Sigmoid colon (tissue), 7 donors: ENCODE data around the gene ELP4. TPM values are rescaled to one million over a fixed set of nuclear protein-coding genes. Genes with fewer than 3 reads are reported as not detected.
"Not testable (repeated sequence)": the region's sequence is repeated elsewhere in the genome, so short reads cannot be mapped to it uniquely, and the experiment has no call there.

Source experiments
- DNase-seq: peaks from one replicate; pipeline ENCODE4 v3.0.0-alpha.2; 2019
- H3K27ac ChIP-seq, 4 donors: fragments of 200-600 bp; sonication (generic); one replicate each; pipeline ENCODE4 v1.5.1; 2016 to 2019; ENCODE audit warnings: mild to moderate bottlenecking in 1 of 4
- H3K27me3 ChIP-seq, 3 donors: fragments of 200-600 bp; sonication (generic); one replicate each; pipeline ENCODE4 v1.5.1; 2019; ENCODE audit warnings: mild to moderate bottlenecking in 1 of 3
- H3K36me3 ChIP-seq, 4 donors: fragments of 200-600 bp; sonication (generic); one replicate each; pipeline ENCODE4 v1.5.1; 2016 to 2019
- H3K4me1 ChIP-seq, 4 donors: fragments of 200-600 bp; sonication (generic); one replicate each; pipeline ENCODE4 v1.5.1; 2017 to 2019
- H3K4me3 ChIP-seq, 4 donors: fragments of 200-600 bp; sonication (generic); one replicate each; pipeline ENCODE4 v1.5.1; 2017 to 2019; ENCODE audit warnings: mild to moderate bottlenecking in 2 of 4, moderate library complexity in 1 of 4
- H3K9me3 ChIP-seq, 4 donors: fragments of 200-600 bp in 3 of 4; sonication (generic) in 3 of 4; one replicate each; pipeline versions ENCODE4 v1.5.1 to v1.6.1; 2013 to 2019
- CTCF ChIP-seq, 4 experiments: fragments of 450-650 bp in 3 of 4; fragments of 200-600 bp in 1 of 4; IDR thresholded peaks; one replicate each; pipeline ENCODE4 v1.5.1; 2016 to 2019; ENCODE audit warnings: antibody characterized with exemption in 4 of 4, mild to moderate bottlenecking in 3 of 4, moderate library complexity in 2 of 4
- EP300 ChIP-seq, 4 donors: sonication (generic); formaldehyde crosslinking; IDR thresholded peaks; one replicate each; pipeline ENCODE4 v1.6.1; 2017; ENCODE audit warnings: antibody characterized with exemption in 4 of 4
- POLR2A ChIP-seq, 2 donors: fragments of 450-650 bp; IDR thresholded peaks; one replicate each; pipeline ENCODE4 v1.6.1; 2016; ENCODE audit warnings: antibody characterized with exemption in 2 of 2, mild to moderate bottlenecking in 2 of 2, moderate library complexity in 2 of 2
- POLR2AphosphoS5 ChIP-seq, 4 donors: sonication (generic); formaldehyde crosslinking; IDR thresholded peaks; one replicate each; pipeline ENCODE4 v1.6.1; 2017; ENCODE audit warnings: antibody characterized with exemption in 4 of 4
- WGBS, 2 donors: extraction: QIAGEN DNeasy Blood & Tissue Kit; methylation state at CpG; one replicate each; pipeline ENCODE4 v1.1.7; 2013; 5-methylcytosine and 5-hydroxymethylcytosine counted together
- intact Hi-C: fragments of 100-400 bp; cut with DNase I; formaldehyde crosslinking; loops from one replicate; pipeline ENCODE4 v1.15.1; 2023
- polyA plus RNA-seq, 3 donors: library from polyadenylated mRNA; stranded (reverse); fragments of 200-250 nt; gene quantifications; one replicate each; pipeline ENCODE4 v1.2.3, GENCODE V29; 2013
- total RNA-seq, 4 donors: library from RNA; depleted of rRNA; stranded (reverse); fragments of >200 nt; gene quantifications; one replicate each; pipeline ENCODE4 v1.1.0, GENCODE V29; 2016
- donor health status: healthy with polysubstance abuse.
- donor health status: Bipolar disorder and iron deficiency.
- donor health status: healthy.

Gene ELP4
- total and polyA plus RNA-seq, 7 donors = 9.0 to 32.7 (median 18.5) TPM

- no peaks in the 10 kb centered on the region for H3K4me1 ChIP-seq
- H3K9me3 ChIP-seq = no peaks in the 10 kb centered on the region
- TF ChIP-seq CTCF (IDR thresholded peaks at IDR 0.05) (no peak), EP300 (IDR thresholded peaks at IDR 0.05) (no peak), POLR2AphosphoS5 (IDR thresholded peaks at IDR 0.05) (no peak), POLR2A (IDR thresholded peaks at IDR 0.05) (no peak)
- H3K4me3 ChIP-seq = no peak overlapping the region
- no peaks in the 10 kb centered on the region for H3K36me3 ChIP-seq
- intact Hi-C loops = no loop called here
- WGBS, 2 donors = 90 to 94% methylated on average over 4 of the region's 4 CpGs
- DNase-seq = no peak
- no peaks in the 10 kb centered on the region for H3K27me3 ChIP-seq
- H3K27ac ChIP-seq = no peak overlapping the region
Observed at GRCh38 chr11:31687861-31688260, 178.3 kb downstream of the ELP4 start.

- Histone ChIP-seq H3K4me1 (no peaks in the 10 kb centered on the region), H3K9me3 (no peaks in the 10 kb centered on the region), H3K36me3 (no peaks in the 10 kb centered on the region), H3K27me3 (no peaks in the 10 kb centered on the region), H3K27ac (no peak overlapping the region), H3K4me3 (no peak overlapping the region)
- no peak for DNase-seq
- TF ChIP-seq POLR2A (IDR thresholded peaks at IDR 0.05) = no peak
- no peak for TF ChIP-seq POLR2AphosphoS5 (IDR thresholded peaks at IDR 0.05)
- no peak for TF ChIP-seq EP300 (IDR thresholded peaks at IDR 0.05)
- TF ChIP-seq CTCF (IDR thresholded peaks at IDR 0.05) = no peak
- intact Hi-C loops = no loop called here
Observed at GRCh38 chr11:31689559-31689958, 180.0 kb downstream of the ELP4 start.

- Histone ChIP-seq H3K9me3 (no peaks in the 10 kb centered on the region), H3K4me3 (no peak overlapping the region), H3K4me1 (no peaks in the 10 kb centered on the region), H3K36me3 (no peaks in the 10 kb centered on the region), H3K27ac (no peak overlapping the region), H3K27me3 (no peaks in the 10 kb centered on the region)
- TF ChIP-seq POLR2A (IDR thresholded peaks at IDR 0.05) (no peak), EP300 (IDR thresholded peaks at IDR 0.05) (no peak), POLR2AphosphoS5 (IDR thresholded peaks at IDR 0.05) (no peak), CTCF (IDR thresholded peaks at IDR 0.05) (no peak)
- intact Hi-C loops = no loop called here
- WGBS, 2 donors = 88 to 92% methylated on average over 2 of the region's 2 CpGs
- no peak for DNase-seq
Observed at GRCh38 chr11:31690041-31690440, 180.5 kb downstream of the ELP4 start.

- H3K4me3 ChIP-seq = no peak overlapping the region
- no peak overlapping the region for H3K27ac ChIP-seq
- DNase-seq = no peak
- H3K27me3 ChIP-seq = no peaks in the 10 kb centered on the region
- H3K4me1 ChIP-seq = no peaks in the 10 kb centered on the region
- no peaks in the 10 kb centered on the region for H3K9me3 ChIP-seq
- intact Hi-C loops = no loop called here
- no peaks in the 10 kb centered on the region for H3K36me3 ChIP-seq
- TF ChIP-seq POLR2A (IDR thresholded peaks at IDR 0.05) (no peak), EP300 (IDR thresholded peaks at IDR 0.05) (no peak), POLR2AphosphoS5 (IDR thresholded peaks at IDR 0.05) (no peak), CTCF (IDR thresholded peaks at IDR 0.05) (no peak)
- 65 to 75% methylated on average over 2 of the region's 2 CpGs for WGBS, 2 donors
Observed at GRCh38 chr11:31690516-31690915, 180.9 kb downstream of the ELP4 start.

- no peaks in the 10 kb centered on the region for H3K27me3 ChIP-seq
- no peak for DNase-seq
- no peak overlapping the region for H3K4me3 ChIP-seq
- H3K27ac ChIP-seq = no peak overlapping the region
- H3K4me1 ChIP-seq = no peaks in the 10 kb centered on the region
- TF ChIP-seq POLR2A (IDR thresholded peaks at IDR 0.05) = no peak
- TF ChIP-seq POLR2AphosphoS5 (IDR thresholded peaks at IDR 0.05) = no peak
- no peak for TF ChIP-seq EP300 (IDR thresholded peaks at IDR 0.05)
- TF ChIP-seq CTCF (IDR thresholded peaks at IDR 0.05) = no peak
- WGBS, 2 donors = 92 to 95% methylated on average over 2 of the region's 2 CpGs
- no peaks in the 10 kb centered on the region for H3K36me3 ChIP-seq
- intact Hi-C loops = no loop called here
- no peaks in the 10 kb centered on the region for H3K9me3 ChIP-seq
Observed at GRCh38 chr11:31692466-31692865, 182.9 kb downstream of the ELP4 start.

GRCh38 chr11:31697049-31697448 lies 187.5 kb downstream of the ELP4 start:
- 49 to 75% methylated on average over 1 of the region's 1 CpG for WGBS, 2 donors
- DNase-seq, H3K4me1 ChIP-seq, intact Hi-C loops, H3K27me3 ChIP-seq, H3K9me3 ChIP-seq, H3K36me3 ChIP-seq, H3K27ac ChIP-seq, H3K4me3 ChIP-seq: not testable (repeated sequence)
